ENCODE data around the gene GLRA3.
A peak's percentile ranks its signal among the peaks of the same experiment; 100 is the strongest.
"Not testable (repeated sequence)": the region's sequence is repeated elsewhere in the genome, so short reads cannot be mapped to it uniquely, and the experiment has no call there.

Gene GLRA3

DNA sequence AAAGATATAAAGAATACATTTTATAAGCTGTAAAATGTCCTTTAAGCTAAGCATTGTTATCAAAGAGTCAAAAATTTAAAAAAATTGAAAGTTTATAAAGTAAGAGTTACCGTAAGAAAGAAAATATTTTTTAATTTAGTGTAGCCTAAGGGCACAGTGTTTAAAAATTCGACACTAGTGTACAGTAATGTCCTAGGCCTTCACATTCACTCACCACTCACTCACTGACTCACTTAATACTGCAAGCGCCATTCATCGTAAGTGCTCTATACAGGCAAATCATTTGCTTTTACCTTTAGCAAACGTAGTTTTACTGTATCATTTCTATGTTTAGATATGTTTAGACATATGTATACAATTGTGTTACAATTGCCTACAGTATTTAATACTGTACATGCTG is 20.2 kb downstream of the GLRA3 start:
- no peak for DNase-seq (ENCODE audit: low read depth)

- DNase-seq (ENCODE audit: low read depth): no peak
These were observed 20.9 kb downstream of the GLRA3 start for GRCh38 chr4:174808119-174808518.

DNA sequence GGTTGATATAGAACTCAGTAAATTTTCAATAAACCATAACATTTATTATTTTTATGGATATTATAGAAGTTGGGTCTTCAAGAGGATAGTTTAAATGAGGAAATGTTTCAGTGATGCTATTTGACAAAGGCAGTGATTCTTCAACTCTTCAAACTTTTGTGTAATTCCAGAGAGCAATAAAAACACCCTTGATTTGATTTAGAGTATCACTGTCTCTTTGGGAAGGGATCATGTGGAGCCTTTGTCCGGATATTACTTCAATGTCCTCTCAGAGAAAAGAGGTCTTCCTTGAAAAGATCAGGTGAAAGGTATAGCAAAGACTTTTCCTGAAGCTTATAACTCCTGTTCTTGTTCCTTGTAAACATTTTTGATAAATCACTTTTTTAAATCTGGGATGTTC is 23.3 kb downstream of the GLRA3 start:
- no peak for DNase-seq (ENCODE audit: low read depth)

- DNase-seq (ENCODE audit: low read depth): no peak
These were observed 34.4 kb downstream of the GLRA3 start for GRCh38 chr4:174794543-174795094.

DNA sequence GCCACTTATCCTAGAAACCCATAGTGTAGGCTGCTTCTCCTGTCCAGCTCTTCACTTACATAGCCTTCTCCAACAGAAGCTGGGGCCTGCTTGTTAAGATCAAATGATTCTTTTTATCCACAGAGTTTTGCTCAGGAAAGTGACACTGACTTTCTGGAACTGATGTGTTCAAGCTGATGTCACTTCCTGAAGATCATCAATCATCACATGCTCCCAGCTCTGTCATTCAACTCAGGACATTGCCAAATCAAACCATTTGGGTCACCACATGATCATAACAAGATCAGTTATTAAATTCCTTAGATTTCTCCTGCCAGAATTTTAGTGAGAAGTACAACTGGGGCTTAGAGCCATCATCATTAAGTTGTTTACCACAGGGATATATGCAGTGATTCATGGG is 39.4 kb downstream of the GLRA3 start:
- no peak for DNase-seq (ENCODE audit: low read depth)

GRCh38 chr4:174778274-174778986 is 50.6 kb downstream of the GLRA3 start:
- DNase-seq (ENCODE audit: low read depth): not testable (repeated sequence)

GRCh38 chr4:174775366-174775765 is 53.7 kb downstream of the GLRA3 start:
- DNase-seq (ENCODE audit: low read depth): no peak

DNA sequence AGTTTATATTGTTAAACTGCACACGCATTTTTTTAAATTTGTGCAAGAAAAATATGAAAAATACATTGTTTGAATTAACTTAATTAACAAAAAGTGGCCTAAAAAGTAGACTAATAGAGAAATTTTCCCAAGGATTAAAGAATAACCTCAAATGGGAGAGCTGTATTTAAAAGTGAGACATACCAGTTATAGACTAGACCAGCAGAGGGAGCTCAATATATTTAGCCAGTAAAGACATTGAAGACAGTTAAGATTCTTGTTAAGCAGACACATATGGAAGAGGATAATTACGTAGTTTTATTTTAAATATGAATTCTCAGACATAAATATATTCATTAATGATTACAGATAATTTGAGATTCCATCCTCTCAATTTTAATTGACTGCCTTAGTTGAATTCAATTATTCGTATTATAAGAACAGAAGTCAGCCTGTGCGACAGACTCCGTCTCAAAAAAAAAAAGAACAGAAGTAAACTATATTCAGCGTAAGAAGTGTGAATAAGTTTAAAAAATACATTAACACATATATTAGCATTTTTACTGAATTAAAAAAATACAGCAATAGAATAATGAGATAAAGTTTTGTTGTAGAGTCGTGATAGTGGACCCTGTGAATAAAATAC is 64.8 kb downstream of the GLRA3 start:
- DNase-seq (ENCODE audit: low read depth): peak; percentile 41

DNA sequence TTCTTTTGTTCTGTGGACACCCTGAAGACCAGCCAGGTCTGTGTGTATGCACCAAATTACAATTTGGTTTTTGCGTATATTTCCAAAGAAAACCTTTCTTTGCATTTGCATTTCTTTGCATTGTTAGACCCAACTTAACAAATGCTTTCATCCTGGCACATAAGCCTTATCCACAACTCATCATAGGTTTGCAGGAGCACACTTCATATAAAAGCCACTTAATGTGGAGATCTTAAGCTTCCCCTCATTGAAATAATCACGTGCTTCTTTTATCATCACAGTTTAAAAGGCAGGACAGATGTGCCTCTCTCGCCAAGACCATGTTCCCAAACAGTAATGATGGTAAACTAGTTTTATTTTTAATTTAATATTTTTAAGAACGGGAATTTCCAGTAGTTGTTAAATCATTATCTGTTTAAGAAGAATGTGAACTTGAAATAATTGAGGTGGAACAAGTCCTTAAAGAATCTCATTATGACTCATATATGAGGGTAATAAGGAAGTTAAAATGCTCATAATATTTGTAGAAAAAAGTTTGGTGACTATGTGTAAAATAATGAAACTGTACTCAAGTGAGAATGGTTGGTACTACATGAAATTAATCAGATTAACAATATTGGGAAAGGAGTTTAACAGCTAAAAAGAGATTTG is 65.5 kb downstream of the GLRA3 start:
- peak; percentile 0 for DNase-seq (ENCODE audit: low read depth)

GRCh38 chr4:174761451-174761850 is 67.6 kb downstream of the GLRA3 start:
- no peak for DNase-seq (ENCODE audit: low read depth)

- no peak for DNase-seq (ENCODE audit: low read depth)
These were observed 71.3 kb downstream of the GLRA3 start for GRCh38 chr4:174757736-174758135.

DNA sequence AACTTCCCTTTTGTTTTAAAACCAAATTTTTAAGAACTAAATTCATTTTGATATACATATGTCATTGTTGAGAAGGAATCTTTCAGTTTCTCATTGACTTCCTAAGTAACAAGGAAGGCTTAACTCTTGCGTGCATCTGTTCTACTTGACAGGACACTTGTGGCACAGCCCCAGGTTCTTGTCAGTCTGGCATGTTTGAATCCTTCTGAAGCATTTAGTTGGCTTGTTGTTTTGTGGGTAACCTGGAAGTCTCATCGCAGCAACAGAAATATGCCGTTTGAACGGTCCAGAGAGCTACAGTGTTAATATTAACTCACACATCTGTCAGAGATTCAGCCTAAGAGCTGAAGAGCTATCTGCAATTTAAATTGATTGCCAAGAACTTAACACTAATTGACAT is 76.0 kb downstream of the GLRA3 start:
- no peak for DNase-seq (ENCODE audit: low read depth)

- no peak for DNase-seq (ENCODE audit: low read depth)
These were observed 77.0 kb downstream of the GLRA3 start for GRCh38 chr4:174752026-174752425.

- DNase-seq (ENCODE audit: low read depth): no peak
These were observed 80.0 kb downstream of the GLRA3 start for GRCh38 chr4:174749091-174749490.

- DNase-seq (ENCODE audit: low read depth): no peak
These were observed 82.3 kb downstream of the GLRA3 start for GRCh38 chr4:174746710-174747109.

DNA sequence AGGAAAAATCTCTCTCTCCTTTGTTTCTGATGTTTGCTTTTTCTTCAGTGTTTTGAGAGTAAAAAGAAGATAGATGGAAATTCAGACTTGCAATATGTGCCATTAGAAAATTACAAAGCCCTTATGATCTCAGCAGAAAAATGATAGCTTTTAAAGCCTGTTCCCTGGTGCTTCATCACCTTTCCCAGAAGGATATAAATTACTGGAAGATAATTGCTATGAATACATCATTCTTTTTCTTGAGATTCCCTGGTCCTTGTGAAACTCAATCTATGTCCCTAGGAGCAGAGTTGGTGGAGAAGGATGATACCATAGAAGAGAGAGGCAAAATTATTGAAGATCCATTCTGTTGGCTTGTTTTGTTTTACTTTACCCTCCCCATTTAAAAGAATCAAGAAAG is 86.5 kb downstream of the GLRA3 start:
- DNase-seq (ENCODE audit: low read depth): no peak

DNA sequence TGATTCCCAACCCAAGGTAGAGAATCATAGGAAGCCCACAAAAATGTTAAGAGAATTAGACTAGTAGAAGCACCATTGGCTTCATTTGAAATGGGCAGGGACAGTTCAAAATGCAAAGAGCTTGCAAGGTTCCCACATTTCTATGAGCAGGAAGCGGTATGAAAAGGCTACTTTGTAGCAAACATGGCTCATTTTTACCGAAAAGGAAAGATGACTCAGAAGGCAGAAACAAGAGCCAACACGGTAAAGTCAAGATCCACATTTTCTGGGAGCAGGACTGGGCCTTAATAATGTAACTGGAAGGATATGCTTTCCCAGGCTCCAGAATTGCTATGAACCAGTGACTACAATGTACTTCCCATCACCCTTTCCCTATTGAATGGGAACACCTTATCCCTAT is 89.5 kb downstream of the GLRA3 start:
- no peak for DNase-seq (ENCODE audit: low read depth)

DNA sequence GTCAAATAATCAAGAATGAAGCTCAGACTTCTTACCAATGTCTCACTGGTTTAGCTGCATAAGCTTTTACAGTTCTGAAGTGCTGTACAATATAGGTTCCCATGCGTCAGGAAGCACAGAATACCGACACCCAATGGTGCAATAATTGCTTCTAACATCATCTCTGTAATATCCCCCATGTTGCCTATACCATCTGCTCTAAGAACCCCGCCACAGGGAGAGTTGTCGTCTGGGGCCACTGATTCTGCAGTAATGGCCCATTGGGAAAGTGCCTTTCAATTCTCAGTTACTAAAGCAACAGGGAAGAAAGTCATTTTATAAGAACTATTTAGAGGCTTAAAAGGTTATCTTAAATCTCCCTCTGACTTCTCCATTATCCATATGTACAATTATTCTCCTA is 94.9 kb downstream of the GLRA3 start:
- no peak for DNase-seq (ENCODE audit: low read depth)

DNA sequence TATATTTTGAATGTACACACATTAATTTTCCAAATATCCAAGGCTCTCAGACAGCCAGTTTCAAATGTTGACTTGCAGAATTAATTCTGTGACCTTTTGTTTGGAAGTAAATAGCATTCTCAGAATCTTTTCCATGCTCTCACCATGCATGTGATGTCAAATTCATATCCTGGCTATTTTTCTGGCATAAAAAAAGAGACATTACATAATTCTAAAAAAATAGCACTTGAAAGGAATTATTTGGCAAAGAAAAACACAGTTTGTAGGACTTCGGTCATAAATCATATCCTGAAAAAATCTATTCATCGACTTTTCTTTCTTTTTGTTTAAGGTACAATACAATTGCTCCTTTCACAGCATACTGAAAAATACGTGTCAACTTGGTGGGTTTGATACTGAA is 111.2 kb downstream of the GLRA3 start:
- DNase-seq (ENCODE audit: low read depth): no peak

DNA sequence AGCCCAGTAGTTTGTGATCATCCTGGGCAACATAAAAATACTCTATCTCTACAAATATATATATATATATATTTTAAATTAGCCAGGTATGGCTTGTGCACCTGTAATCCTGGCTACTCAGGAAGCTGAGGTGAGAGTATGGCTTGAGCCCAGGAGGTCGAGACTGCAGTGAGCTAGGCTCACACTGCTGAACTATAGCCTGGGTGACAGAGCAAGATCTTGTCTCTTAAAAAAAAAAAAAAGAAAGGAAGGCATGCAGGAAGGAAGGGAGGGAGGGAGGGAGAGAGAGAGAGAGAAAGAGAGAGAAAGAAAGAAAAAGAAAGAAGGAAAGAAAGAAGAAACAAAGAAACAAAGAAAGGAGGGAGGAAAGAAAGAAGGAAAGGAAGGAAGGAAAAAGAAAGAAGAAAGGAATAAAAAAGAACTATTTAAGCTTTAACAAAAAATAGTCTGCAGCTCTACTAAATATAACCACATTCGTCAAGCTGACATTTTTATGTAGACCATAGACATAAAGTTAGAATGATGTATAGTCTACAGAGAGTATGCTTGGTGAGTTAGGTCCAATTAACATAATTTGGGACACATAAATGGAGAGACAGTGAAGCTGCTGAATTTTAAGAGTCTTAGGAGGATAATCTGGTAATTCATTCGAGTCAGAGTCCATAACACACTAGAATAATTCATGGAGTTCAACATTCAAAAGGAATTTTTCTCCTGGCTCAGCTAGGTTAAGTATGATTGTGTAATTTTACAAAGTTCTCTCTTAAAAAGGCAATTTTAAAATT is 111.9 kb downstream of the GLRA3 start:
- no peak for DNase-seq (ENCODE audit: low read depth)

GRCh38 chr4:174714393-174715211 is 114.4 kb downstream of the GLRA3 start:
- DNase-seq (ENCODE audit: low read depth): peak; percentile 39

- DNase-seq (ENCODE audit: low read depth): no peak
These were observed 115.2 kb downstream of the GLRA3 start for GRCh38 chr4:174713821-174714220.
